Right ventricle myocardium superior (tissue), 1 donor: ENCODE measurements around the gene VPS26A. TPM values are rescaled to one million over a fixed set of nuclear protein-coding genes. Genes with fewer than 3 reads are reported as not detected.

Experiments used
- ATAC-seq: fragments of 200-7000 bp; cut with Tn5 transposase; one replicate; pipeline ENCODE4 v1.9.1; 2020; ENCODE audit warnings: mild to moderate bottlenecking; ENCODE audit not compliant: poor library complexity
- DNase-seq: peaks from one replicate; pipeline ENCODE4 v3.0.0-alpha.2; 2020
- intact Hi-C: fragments of 100-400 bp; cut with DNase I; formaldehyde crosslinking; loops from one replicate; pipeline ENCODE4 v1.11.2; 2022
- total RNA-seq: library from RNA; stranded (reverse); fragmentation: NEBNext Ultra II Directional; extraction: Animal tissue kit (Norgen Biotek cat#: 25700); gene quantifications from one replicate; pipeline ENCODE4 v1.2.1, GENCODE V29; 2021
- donor health status: DM: no; HTN: yes; CAD: no; lungs with severe emphysema.

VPS26A gene
- total RNA-seq, 1 donor from 2014 or later, result 34.8 TPM

- intact Hi-C loops, result no loop called here
- no peak for ATAC-seq
- no peak for DNase-seq
These were observed 87.5 kb downstream of the VPS26A start for GRCh38 chr10:69211524-69211923.

GRCh38 chr10:69213591-69214311, 89.8 kb downstream of the VPS26A start:
- no peak for DNase-seq
- intact Hi-C loops, result no loop called here
- no peak for ATAC-seq

- intact Hi-C loops, result no loop called here
- no peak for DNase-seq
These were observed 90.7 kb downstream of the VPS26A start for GRCh38 chr10:69214666-69215131.

GRCh38 chr10:69215405-69216171, 91.6 kb downstream of the VPS26A start:
- DNase-seq (no peak), ATAC-seq (no peak)
- intact Hi-C loops, result no loop called here

More at GRCh38 chr10:69214666-69215131, 90.7 kb downstream of the VPS26A start:
- ATAC-seq, result no peak

GRCh38 chr10:69216577-69217118, 92.7 kb downstream of the VPS26A start:
- intact Hi-C loops, result no loop called here
- ATAC-seq (no peak), DNase-seq (no peak)

GRCh38 chr10:69217119-69217754, 93.3 kb downstream of the VPS26A start:
- intact Hi-C loops, result no loop called here
- no peak for ATAC-seq

GRCh38 chr10:69218831-69219230, 94.9 kb downstream of the VPS26A start:
- intact Hi-C loops, result no loop called here
- ATAC-seq, result no peak
- DNase-seq, result no peak

More at GRCh38 chr10:69217119-69217754, 93.3 kb downstream of the VPS26A start:
- no peak for DNase-seq

GRCh38 chr10:69220041-69220451, 96.1 kb downstream of the VPS26A start, which contains the start of gene HKDC1:
HKDC1 (plus strand) TSS chr10:69220332; CDS start chr10:69220436, 104 bp downstream.
- ATAC-seq, result no peak

GRCh38 chr10:69220507-69220906, 96.5 kb downstream of the VPS26A start:
- no peak for ATAC-seq
- intact Hi-C loops, result no loop called here
- no peak for DNase-seq

More at GRCh38 chr10:69220041-69220451, 96.1 kb downstream of the VPS26A start, which contains the start of gene HKDC1:
- DNase-seq, result no peak
- intact Hi-C loops, result no loop called here

Other genes with a start within 250 kb of the VPS26A start
- gene DDX50, start 222.9 kb upstream of the VPS26A start, total RNA-seq, result 17.3 TPM
- gene DDX21, start 168.0 kb upstream of the VPS26A start, total RNA-seq, result 18.3 TPM
- gene KIFBP, start 135.4 kb upstream of the VPS26A start, total RNA-seq, result 46.0 TPM
- gene SRGN, start 36.1 kb upstream of the VPS26A start, total RNA-seq, result 37.5 TPM
- 36.4 TPM for gene SUPV3L1, start 56.1 kb downstream of the VPS26A start, total RNA-seq
- gene HKDC1, start 96.2 kb downstream of the VPS26A start, total RNA-seq, result not detected
- gene HK1, start 154.3 kb downstream of the VPS26A start, total RNA-seq, result 168 TPM